ENCODE results near the gene RPL4.

Gene RPL4

DNA sequence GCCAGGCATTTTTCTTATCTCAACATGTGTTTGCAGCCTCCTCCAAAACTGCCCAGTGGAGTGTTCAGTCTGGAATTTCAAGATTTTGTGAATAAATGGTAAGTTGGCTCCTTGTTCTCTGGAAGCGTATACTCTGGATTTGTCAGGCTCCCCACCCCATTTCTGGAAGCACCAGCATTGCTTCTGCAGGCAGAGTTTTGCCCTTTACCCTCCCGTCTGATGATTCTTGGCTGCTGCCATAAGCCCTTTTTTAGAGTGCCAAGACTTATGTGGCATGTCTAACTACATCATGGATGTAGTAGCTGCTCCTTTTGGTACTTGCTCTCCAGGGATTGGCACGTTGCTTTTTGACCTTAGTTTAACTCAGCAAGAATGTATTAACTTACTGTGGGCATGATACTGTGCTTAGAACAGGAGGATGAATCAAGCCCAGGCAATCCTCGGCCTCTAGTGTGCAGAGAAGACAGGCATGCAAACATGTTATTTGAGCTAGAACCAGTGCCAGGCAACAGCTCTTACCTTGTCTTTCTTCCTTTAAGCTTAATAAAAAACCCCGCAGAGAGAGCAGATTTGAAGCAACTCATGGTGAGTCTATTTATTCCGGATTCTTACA is 15.4 kb downstream of the RPL4 start:
- Histone ChIP-seq H3K14ac (ENCODE audit: low read length in 2 of 2) (no peak overlapping the region), H3K4me1 (ENCODE audit: control insufficient read depth, insufficient read depth, low read depth, low read length) (no peaks in the 10 kb centered on the region), H2BK15ac (ENCODE audit: low read depth, poor library complexity, severe bottlenecking) (no peak overlapping the region), H2BK120ac (ENCODE audit: low read depth, low read length) (no peak overlapping the region), H3K23ac (ENCODE audit: low read length in 2 of 2) (no peak overlapping the region), H3K4ac (ENCODE audit: low read depth in 1 of 2, low read length in 2 of 2) (no peak overlapping the region), H3K79me1 (replicated peaks; ENCODE audit: low read length, poor library complexity, severe bottlenecking) (peaks cover 25% of the 10 kb centered on the region), H3K9ac (ENCODE audit: low read length) (no peak overlapping the region), H2AFZ (ENCODE audit: low read depth, low read length) (no peak overlapping the region), H2BK5ac (ENCODE audit: low read depth, low read length, poor library complexity, severe bottlenecking) (no peak overlapping the region), H3K4me3 (ENCODE audit: insufficient read depth in 1 of 2, low read depth in 1 of 2, low read length in 2 of 2) (no peak overlapping the region), H3K27me3 (ENCODE audit: control insufficient read depth in 1 of 2, insufficient read depth in 1 of 2, low read length in 2 of 2) (no peaks in the 10 kb centered on the region), H3K18ac (ENCODE audit: low read depth in 1 of 2, low read length in 2 of 2) (no peak overlapping the region), H2BK12ac (ENCODE audit: low read length in 2 of 2) (no peak overlapping the region), H3K27ac (ENCODE audit: low read length, poor library complexity, severe bottlenecking) (no peak overlapping the region), H3K9me3 (ENCODE audit: control insufficient read depth, low read length) (no peaks in the 10 kb centered on the region), H3K4me2 (ENCODE audit: low read length, poor library complexity, severe bottlenecking) (no peak overlapping the region), H3K36me3 (ENCODE audit: control insufficient read depth in 1 of 2, insufficient read depth in 2 of 2, low read depth in 1 of 2, low read length in 2 of 2) (peaks cover 44 to 97% of the 10 kb centered on the region in 2 experiments), H4K8ac (ENCODE audit: low read length) (no peak overlapping the region), H4K91ac (ENCODE audit: low read length) (no peak overlapping the region), H2AK5ac (ENCODE audit: low read length, severe bottlenecking) (no peak overlapping the region)
- DNase-seq, result no peak
- WGBS, result 93% methylated on average over 6 of the region's 6 CpGs

DNA sequence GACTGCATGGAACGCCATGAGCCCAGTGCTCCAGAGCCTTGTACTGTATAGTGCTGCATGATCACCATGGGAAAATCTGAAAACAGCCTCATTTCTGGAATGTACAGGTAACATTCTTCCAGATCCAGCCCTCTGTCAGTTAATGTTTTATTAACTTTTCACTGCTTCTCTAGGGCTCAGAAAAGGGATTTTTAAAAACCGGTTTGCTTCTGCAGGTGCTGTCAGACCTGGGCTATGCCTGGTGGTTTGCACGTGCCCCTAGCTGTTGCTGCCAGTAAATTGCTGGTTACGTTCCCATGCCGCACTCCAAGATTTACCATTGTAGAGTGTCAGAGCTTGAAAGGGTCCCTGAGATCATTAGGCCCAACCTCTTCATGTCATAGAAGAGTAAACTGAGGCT is 16.1 kb downstream of the RPL4 start:
- H3K9me3 ChIP-seq (ENCODE audit: control insufficient read depth, low read length), result no peaks in the 10 kb centered on the region
- no peak overlapping the region for H3K9ac ChIP-seq (ENCODE audit: low read length)
- H2AFZ ChIP-seq (ENCODE audit: low read depth, low read length), result no peak overlapping the region
- H3K36me3 ChIP-seq (ENCODE audit: control insufficient read depth in 1 of 2, insufficient read depth in 2 of 2, low read depth in 1 of 2, low read length in 2 of 2), result peaks cover 44 to 90% of the 10 kb centered on the region in 2 experiments
- no peak overlapping the region for H2AK5ac ChIP-seq (ENCODE audit: low read length, severe bottlenecking)
- no peak overlapping the region for H3K27ac ChIP-seq (ENCODE audit: low read length, poor library complexity, severe bottlenecking)
- H3K27me3 ChIP-seq (ENCODE audit: control insufficient read depth in 1 of 2, insufficient read depth in 1 of 2, low read length in 2 of 2), result no peaks in the 10 kb centered on the region
- H3K18ac ChIP-seq (ENCODE audit: low read depth in 1 of 2, low read length in 2 of 2), result no peak overlapping the region
- no peak for DNase-seq
- H3K4me1 ChIP-seq (ENCODE audit: control insufficient read depth, insufficient read depth, low read depth, low read length), result no peaks in the 10 kb centered on the region
- H2BK12ac ChIP-seq (ENCODE audit: low read length in 2 of 2), result no peak overlapping the region
- H4K8ac ChIP-seq (ENCODE audit: low read length), result no peak overlapping the region
- H3K79me1 ChIP-seq (replicated peaks; ENCODE audit: low read length, poor library complexity, severe bottlenecking), result peaks cover 26% of the 10 kb centered on the region
- no peak overlapping the region for H3K4me2 ChIP-seq (ENCODE audit: low read length, poor library complexity, severe bottlenecking)
- H2BK120ac ChIP-seq (ENCODE audit: low read depth, low read length), result no peak overlapping the region
- no peak overlapping the region for H3K23ac ChIP-seq (ENCODE audit: low read length in 2 of 2)
- H2BK5ac ChIP-seq (ENCODE audit: low read depth, low read length, poor library complexity, severe bottlenecking), result no peak overlapping the region
- H3K14ac ChIP-seq (ENCODE audit: low read length in 2 of 2), result no peak overlapping the region
- 97% methylated on average over 5 of the region's 5 CpGs for whole genome bisulfite sequencing
- H2BK15ac ChIP-seq (ENCODE audit: low read depth, poor library complexity, severe bottlenecking), result no peak overlapping the region
- H3K4me3 ChIP-seq (ENCODE audit: insufficient read depth in 1 of 2, low read depth in 1 of 2, low read length in 2 of 2), result no peak overlapping the region
- H3K4ac ChIP-seq (ENCODE audit: low read depth in 1 of 2, low read length in 2 of 2), result no peak overlapping the region
- H4K91ac ChIP-seq (ENCODE audit: low read length), result no peak overlapping the region

DNA sequence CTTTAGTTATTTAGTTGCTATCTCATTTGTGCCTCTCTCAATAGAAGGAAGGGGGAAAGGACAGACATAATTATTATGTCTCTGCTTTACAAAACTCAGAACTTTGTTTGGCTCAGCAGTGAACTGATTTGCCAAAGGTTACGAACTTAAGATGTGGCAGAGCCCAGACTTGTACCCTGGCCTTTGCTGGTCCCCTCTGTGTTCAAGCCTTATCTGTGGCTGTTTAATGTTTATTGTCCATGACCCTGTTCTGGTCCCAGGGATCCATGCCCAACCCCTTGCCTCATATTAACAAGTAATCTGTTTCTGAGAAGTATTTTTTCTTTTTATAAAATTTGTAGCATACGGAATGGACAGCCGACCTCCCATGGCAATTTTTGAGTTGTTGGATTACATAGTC is 17.8 kb downstream of the RPL4 start:
- H3K4ac ChIP-seq (ENCODE audit: low read depth in 1 of 2, low read length in 2 of 2), result no peak overlapping the region

DNA sequence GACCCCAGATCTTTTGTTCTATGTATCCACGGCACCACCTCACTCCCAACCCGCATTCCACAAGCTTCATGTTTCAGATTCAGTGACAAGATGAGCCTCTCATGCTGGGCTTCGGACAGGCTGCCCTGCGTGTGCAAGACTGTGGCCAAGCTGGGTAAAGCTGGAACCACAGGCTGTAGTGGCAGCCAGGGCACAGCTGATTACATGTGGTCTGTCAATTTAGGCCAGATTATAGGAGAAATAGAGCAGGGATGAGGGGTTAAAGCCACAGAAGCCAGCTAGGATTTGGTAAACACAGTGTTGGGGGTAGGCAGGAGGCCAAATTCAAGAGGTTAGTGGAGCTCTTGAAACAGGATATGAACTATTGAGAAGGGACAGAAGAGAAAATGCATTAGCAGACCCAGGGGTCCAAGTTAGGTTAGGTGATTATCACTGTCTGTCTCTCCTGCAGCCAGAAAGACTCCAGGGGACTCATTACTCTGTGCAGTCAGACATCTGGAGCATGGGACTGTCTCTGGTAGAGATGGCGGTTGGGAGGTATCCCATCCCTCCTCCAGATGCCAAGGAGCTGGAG is 20.0 kb downstream of the RPL4 start:
- H2BK5ac ChIP-seq (ENCODE audit: low read depth, low read length, poor library complexity, severe bottlenecking), result no peak overlapping the region
- H3K18ac ChIP-seq (ENCODE audit: low read depth in 1 of 2, low read length in 2 of 2), result no peak overlapping the region
- H4K91ac ChIP-seq (ENCODE audit: low read length), result no peak overlapping the region
- H3K27me3 ChIP-seq (ENCODE audit: control insufficient read depth in 1 of 2, insufficient read depth in 1 of 2, low read length in 2 of 2), result no peaks in the 10 kb centered on the region
- no peak overlapping the region for H3K4me3 ChIP-seq (ENCODE audit: insufficient read depth in 1 of 2, low read depth in 1 of 2, low read length in 2 of 2)
- no peak overlapping the region for H2BK120ac ChIP-seq (ENCODE audit: low read depth, low read length)
- no peak overlapping the region for H3K9ac ChIP-seq (ENCODE audit: low read length)
- H3K27ac ChIP-seq (ENCODE audit: low read length, poor library complexity, severe bottlenecking), result no peak overlapping the region
- no peaks in the 10 kb centered on the region for H3K9me3 ChIP-seq (ENCODE audit: control insufficient read depth, low read length)
- peaks cover 22% of the 10 kb centered on the region for H3K79me1 ChIP-seq (replicated peaks; ENCODE audit: low read length, poor library complexity, severe bottlenecking)
- no peak overlapping the region for H3K23ac ChIP-seq (ENCODE audit: low read length in 2 of 2)
- no peak overlapping the region for H3K4me2 ChIP-seq (ENCODE audit: low read length, poor library complexity, severe bottlenecking)
- H2BK12ac ChIP-seq (ENCODE audit: low read length in 2 of 2), result no peak overlapping the region
- peaks cover 5% of the 10 kb centered on the region for H3K4me1 ChIP-seq (ENCODE audit: control insufficient read depth, insufficient read depth, low read depth, low read length)
- peaks cover 42 to 75% of the 10 kb centered on the region in 2 experiments for H3K36me3 ChIP-seq (ENCODE audit: control insufficient read depth in 1 of 2, insufficient read depth in 2 of 2, low read depth in 1 of 2, low read length in 2 of 2)
- H2AFZ ChIP-seq (ENCODE audit: low read depth, low read length), result no peak overlapping the region
- H2AK5ac ChIP-seq (ENCODE audit: low read length, severe bottlenecking), result no peak overlapping the region
- no peak overlapping the region for H3K14ac ChIP-seq (ENCODE audit: low read length in 2 of 2)
- H4K8ac ChIP-seq (ENCODE audit: low read length), result no peak overlapping the region
- no peak for DNase-seq
- no peak overlapping the region for H2BK15ac ChIP-seq (ENCODE audit: low read depth, poor library complexity, severe bottlenecking)
- no peak overlapping the region for H3K4ac ChIP-seq (ENCODE audit: low read depth in 1 of 2, low read length in 2 of 2)
- 98% methylated on average over 5 of the region's 5 CpGs for WGBS

More for the DNA sequence above, 17.8 kb downstream of the RPL4 start:
- Histone ChIP-seq H3K14ac (ENCODE audit: low read length in 2 of 2) (no peak overlapping the region), H3K9ac (ENCODE audit: low read length) (no peak overlapping the region), H3K18ac (ENCODE audit: low read depth in 1 of 2, low read length in 2 of 2) (no peak overlapping the region), H2AK5ac (ENCODE audit: low read length, severe bottlenecking) (no peak overlapping the region), H3K36me3 (ENCODE audit: control insufficient read depth in 1 of 2, insufficient read depth in 2 of 2, low read depth in 1 of 2, low read length in 2 of 2) (peaks cover 48 to 87% of the 10 kb centered on the region in 2 experiments), H3K23ac (ENCODE audit: low read length in 2 of 2) (no peak overlapping the region), H3K4me2 (ENCODE audit: low read length, poor library complexity, severe bottlenecking) (no peak overlapping the region), H3K9me3 (ENCODE audit: control insufficient read depth, low read length) (no peaks in the 10 kb centered on the region), H4K8ac (ENCODE audit: low read length) (no peak overlapping the region), H2BK12ac (ENCODE audit: low read length in 2 of 2) (no peak overlapping the region), H2AFZ (ENCODE audit: low read depth, low read length) (no peak overlapping the region), H3K4me3 (ENCODE audit: insufficient read depth in 1 of 2, low read depth in 1 of 2, low read length in 2 of 2) (no peak overlapping the region), H3K4me1 (ENCODE audit: control insufficient read depth, insufficient read depth, low read depth, low read length) (peaks cover 3% of the 10 kb centered on the region), H2BK5ac (ENCODE audit: low read depth, low read length, poor library complexity, severe bottlenecking) (no peak overlapping the region), H4K91ac (ENCODE audit: low read length) (no peak overlapping the region), H3K79me1 (replicated peaks; ENCODE audit: low read length, poor library complexity, severe bottlenecking) (peaks cover 26% of the 10 kb centered on the region), H3K27ac (ENCODE audit: low read length, poor library complexity, severe bottlenecking) (no peak overlapping the region), H2BK15ac (ENCODE audit: low read depth, poor library complexity, severe bottlenecking) (no peak overlapping the region), H2BK120ac (ENCODE audit: low read depth, low read length) (no peak overlapping the region), H3K27me3 (ENCODE audit: control insufficient read depth in 1 of 2, insufficient read depth in 1 of 2, low read length in 2 of 2) (no peaks in the 10 kb centered on the region)
- DNase-seq, result no peak
- WGBS, result 100% methylated on average over 3 of the region's 3 CpGs
